ENCODE data around the gene C3orf22. TPM values are rescaled to one million over a fixed set of nuclear protein-coding genes. Genes with fewer than 3 reads are reported as not detected.

The C3orf22 gene
- total and polyA plus RNA-seq, 2 donors (not counting 1 experiment from before 2014, with no cell fraction given): not detected

DNA sequence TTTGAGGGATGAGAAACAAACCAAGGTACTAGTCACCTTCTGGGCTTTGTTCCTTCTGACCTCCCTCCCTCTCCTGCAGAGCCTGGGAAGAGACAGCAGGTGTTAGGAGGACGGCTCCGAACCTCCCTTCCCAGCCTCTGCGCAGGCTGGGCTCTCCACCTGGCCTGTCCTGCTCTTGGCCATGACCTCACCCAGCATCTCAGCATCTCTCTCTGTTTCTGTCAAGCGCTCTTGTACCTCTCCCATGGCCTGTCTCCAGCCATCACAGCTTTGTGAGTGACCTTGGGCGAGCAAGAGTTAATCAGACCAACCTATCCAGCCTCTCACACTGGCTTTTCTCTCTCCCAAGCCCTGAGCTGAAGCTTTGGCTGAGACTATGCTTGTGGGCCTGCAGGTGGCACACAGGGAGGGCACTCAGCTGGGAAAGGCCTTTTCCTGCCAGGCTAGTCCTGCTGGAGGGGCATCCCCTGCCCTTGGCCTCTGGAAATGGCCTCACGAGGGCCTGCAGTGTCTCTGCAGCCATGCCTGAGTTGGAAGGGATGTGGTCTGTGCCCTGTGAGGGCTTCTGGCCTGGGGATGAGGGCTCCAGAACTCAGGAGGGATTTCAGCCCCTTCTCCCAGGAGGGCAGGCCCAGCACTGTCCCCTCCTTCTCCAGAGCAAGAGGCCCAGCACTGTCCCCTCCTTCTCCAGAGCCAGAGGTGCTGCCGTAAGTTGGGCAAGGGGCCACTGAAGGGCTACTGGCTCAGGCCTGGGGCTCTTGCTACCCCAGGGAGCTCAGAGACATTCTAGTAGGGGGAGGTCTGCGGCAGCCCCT, 32.7 kb downstream of the C3orf22 start:
- DNase-seq (ENCODE audit: low read depth in 2 of 2): no peak
- no peak overlapping the region for H3K4me3 ChIP-seq (replicated peaks in 1 of 4; ENCODE audit: control extremely low read depth in 1 of 4, insufficient read depth in 1 of 4, low read depth in 3 of 4, low read length in 4 of 4)

DNA sequence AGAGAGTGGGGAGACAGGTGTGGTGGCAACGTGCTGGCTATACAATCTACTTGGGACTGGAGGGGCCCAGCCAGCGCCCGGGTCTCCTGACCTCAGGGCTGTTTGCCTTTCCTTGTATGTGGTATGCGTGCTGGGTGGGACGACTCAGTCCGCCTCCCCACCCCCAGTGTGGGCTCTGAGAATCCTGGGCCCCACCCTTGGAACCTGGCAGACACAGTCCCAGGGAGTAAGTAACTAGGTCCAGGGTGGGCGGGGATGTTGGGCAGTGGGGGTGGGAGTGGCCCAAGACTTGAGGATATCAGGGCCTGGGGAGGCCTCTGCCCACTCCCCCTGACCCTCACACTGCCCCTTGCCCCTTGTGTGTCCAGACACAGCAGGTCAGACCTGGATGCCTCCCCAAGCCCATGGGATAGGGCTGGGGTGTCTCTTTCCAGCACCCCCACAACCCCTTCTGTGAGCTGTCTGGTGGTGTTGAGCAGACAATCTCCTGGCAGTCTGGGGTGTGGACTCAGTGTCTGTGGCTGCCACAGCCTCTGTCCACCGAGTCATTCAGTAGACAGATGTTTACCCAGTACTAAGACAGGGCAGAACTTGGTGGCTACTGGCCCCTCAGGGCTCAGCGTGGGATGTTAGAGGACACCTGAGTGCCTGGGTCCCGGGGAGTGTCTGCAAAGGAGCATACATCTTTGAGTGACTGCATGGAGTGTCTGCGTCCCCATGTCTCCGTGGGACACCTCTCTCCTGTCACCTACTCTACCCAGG, 33.5 kb downstream of the C3orf22 start:
- Histone ChIP-seq H3K9me3 (ENCODE audit: control insufficient read depth, insufficient read depth, low read depth, low read length) (no peaks in the 10 kb centered on the region), H3K4me2 (ENCODE audit: extremely low read depth, insufficient read depth, low read length) (no peak overlapping the region), H3K4me1 (ENCODE audit: control insufficient read depth, extremely low read depth, insufficient read depth, low read length) (no peaks in the 10 kb centered on the region), H3K27ac (ENCODE audit: insufficient read depth, low read length) (no peak overlapping the region), H3K79me2 (ENCODE audit: control insufficient read depth, insufficient read depth, low read length) (no peaks in the 10 kb centered on the region), H3K4me3 (replicated peaks in 1 of 4; ENCODE audit: control extremely low read depth in 1 of 4, insufficient read depth in 1 of 4, low read depth in 3 of 4, low read length in 4 of 4) (no peak overlapping the region), H3K9ac (ENCODE audit: insufficient read depth, low read length) (no peak overlapping the region), H3K27me3 (ENCODE audit: control insufficient read depth, insufficient read depth, low read length) (peaks cover 9% of the 10 kb centered on the region), H2AFZ (ENCODE audit: low read length) (no peak overlapping the region), H3K36me3 (ENCODE audit: control insufficient read depth, insufficient read depth, low read length) (no peaks in the 10 kb centered on the region), H4K20me1 (ENCODE audit: control insufficient read depth, extremely low read depth, insufficient read depth, low read length) (no peaks in the 10 kb centered on the region)
- TF ChIP-seq, protein P1, sequence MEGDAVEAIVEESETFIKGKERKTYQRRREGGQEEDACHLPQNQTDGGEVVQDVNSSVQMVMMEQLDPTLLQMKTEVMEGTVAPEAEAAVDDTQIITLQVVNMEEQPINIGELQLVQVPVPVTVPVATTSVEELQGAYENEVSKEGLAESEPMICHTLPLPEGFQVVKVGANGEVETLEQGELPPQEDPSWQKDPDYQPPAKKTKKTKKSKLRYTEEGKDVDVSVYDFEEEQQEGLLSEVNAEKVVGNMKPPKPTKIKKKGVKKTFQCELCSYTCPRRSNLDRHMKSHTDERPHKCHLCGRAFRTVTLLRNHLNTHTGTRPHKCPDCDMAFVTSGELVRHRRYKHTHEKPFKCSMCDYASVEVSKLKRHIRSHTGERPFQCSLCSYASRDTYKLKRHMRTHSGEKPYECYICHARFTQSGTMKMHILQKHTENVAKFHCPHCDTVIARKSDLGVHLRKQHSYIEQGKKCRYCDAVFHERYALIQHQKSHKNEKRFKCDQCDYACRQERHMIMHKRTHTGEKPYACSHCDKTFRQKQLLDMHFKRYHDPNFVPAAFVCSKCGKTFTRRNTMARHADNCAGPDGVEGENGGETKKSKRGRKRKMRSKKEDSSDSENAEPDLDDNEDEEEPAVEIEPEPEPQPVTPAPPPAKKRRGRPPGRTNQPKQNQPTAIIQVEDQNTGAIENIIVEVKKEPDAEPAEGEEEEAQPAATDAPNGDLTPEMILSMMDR (conservative IDR thresholded peaks at IDR 0.05 in 1 of 2, IDR thresholded peaks at IDR 0.05 in 1 of 2; ENCODE audit: low read depth in 1 of 2, low read length in 2 of 2): no peak
- no peak for TF ChIP-seq EZH2 (IDR thresholded peaks at IDR 0.05; ENCODE audit: low read length, missing control alignments)
- DNase-seq (ENCODE audit: low read depth in 2 of 2): no peak

More for the DNA sequence above, 32.7 kb downstream of the C3orf22 start:
- Histone ChIP-seq H3K9ac (ENCODE audit: insufficient read depth, low read length) (no peak overlapping the region), H3K36me3 (ENCODE audit: control insufficient read depth, insufficient read depth, low read length) (no peaks in the 10 kb centered on the region), H3K4me2 (ENCODE audit: extremely low read depth, insufficient read depth, low read length) (no peak overlapping the region), H2AFZ (ENCODE audit: low read length) (no peak overlapping the region), H3K4me1 (ENCODE audit: control insufficient read depth, extremely low read depth, insufficient read depth, low read length) (no peaks in the 10 kb centered on the region), H3K27me3 (ENCODE audit: control insufficient read depth, insufficient read depth, low read length) (peaks cover 9% of the 10 kb centered on the region), H4K20me1 (ENCODE audit: control insufficient read depth, extremely low read depth, insufficient read depth, low read length) (no peaks in the 10 kb centered on the region), H3K79me2 (ENCODE audit: control insufficient read depth, insufficient read depth, low read length) (no peaks in the 10 kb centered on the region), H3K27ac (ENCODE audit: insufficient read depth, low read length) (no peak overlapping the region), H3K9me3 (ENCODE audit: control insufficient read depth, insufficient read depth, low read depth, low read length) (no peaks in the 10 kb centered on the region)
- TF ChIP-seq EZH2 (IDR thresholded peaks at IDR 0.05; ENCODE audit: low read length, missing control alignments): peak; percentile 29
- TF ChIP-seq, protein P1 (conservative IDR thresholded peaks at IDR 0.05 in 1 of 2, IDR thresholded peaks at IDR 0.05 in 1 of 2; ENCODE audit: low read depth in 1 of 2, low read length in 2 of 2): no peak

DNA sequence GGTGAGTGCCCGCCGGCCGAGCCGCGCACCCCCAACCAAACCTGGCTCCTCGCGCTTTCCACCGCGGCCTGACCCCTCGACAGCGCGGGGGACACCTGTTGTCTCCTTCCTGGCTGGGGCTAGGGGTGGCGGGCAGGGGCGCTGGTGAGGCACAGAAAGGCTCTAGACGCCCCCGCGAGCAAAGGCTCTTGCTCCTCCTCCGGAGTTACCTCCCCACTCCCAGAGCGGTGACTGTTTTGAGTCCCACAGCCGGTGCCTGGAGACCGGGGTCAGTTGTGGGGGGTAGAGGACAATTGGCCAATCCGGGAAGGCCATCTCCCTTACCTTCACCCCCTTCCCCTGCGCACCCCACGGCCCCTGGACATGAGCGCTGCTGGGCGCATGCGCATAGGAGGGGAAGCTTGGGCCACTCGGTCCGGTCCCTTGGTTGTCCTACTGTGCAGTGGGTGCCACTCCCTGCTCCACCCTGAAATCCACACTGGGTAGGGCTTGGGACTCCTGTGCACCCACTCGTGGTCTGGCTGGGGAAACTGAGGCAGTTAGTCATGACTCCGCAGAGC, 34.2 kb downstream of the C3orf22 start:
- Histone ChIP-seq H3K27ac (ENCODE audit: insufficient read depth, low read length) (no peak overlapping the region), H3K4me1 (ENCODE audit: control insufficient read depth, extremely low read depth, insufficient read depth, low read length) (no peaks in the 10 kb centered on the region), H3K36me3 (ENCODE audit: control insufficient read depth, insufficient read depth, low read length) (no peaks in the 10 kb centered on the region), H3K4me2 (ENCODE audit: extremely low read depth, insufficient read depth, low read length) (peak overlapping the region; percentile 71), H3K27me3 (ENCODE audit: control insufficient read depth, insufficient read depth, low read length) (peaks cover 10% of the 10 kb centered on the region), H4K20me1 (ENCODE audit: control insufficient read depth, extremely low read depth, insufficient read depth, low read length) (no peaks in the 10 kb centered on the region), H3K9me3 (ENCODE audit: control insufficient read depth, insufficient read depth, low read depth, low read length) (no peaks in the 10 kb centered on the region), H3K79me2 (ENCODE audit: control insufficient read depth, insufficient read depth, low read length) (no peaks in the 10 kb centered on the region), H2AFZ (ENCODE audit: low read length) (no peak overlapping the region), H3K9ac (ENCODE audit: insufficient read depth, low read length) (no peak overlapping the region), H3K4me3 (replicated peaks in 1 of 4; ENCODE audit: control extremely low read depth in 1 of 4, insufficient read depth in 1 of 4, low read depth in 3 of 4, low read length in 4 of 4) (peak overlapping the region in 2 of 4 experiments; percentile 10 to 28)
- TF ChIP-seq EZH2 (IDR thresholded peaks at IDR 0.05; ENCODE audit: low read length, missing control alignments): no peak
- TF ChIP-seq, protein P1 (conservative IDR thresholded peaks at IDR 0.05 in 1 of 2, IDR thresholded peaks at IDR 0.05 in 1 of 2; ENCODE audit: low read depth in 1 of 2, low read length in 2 of 2): no peak
- DNase-seq (ENCODE audit: low read depth in 2 of 2): no peak
